NOMO-1 treated with dmso at 0.1 percent for 144 hours (cell line): ENCODE data around the gene CORO1C.

Experiments used
- DNase-seq: peaks from one replicate; lab custom pipeline; 2025; ENCODE audit not compliant: unreplicated experiment; lab: John Stamatoyannopoulos, UW

Gene CORO1C

GRCh38 chr12:108727868-108728735 is 3.2 kb downstream of the CORO1C start:
- DNase-seq = no peak

- DNase-seq = no peak
These were observed 4.2 kb downstream of the CORO1C start for GRCh38 chr12:108727161-108727560.

- DNase-seq = no peak
These were observed 6.5 kb downstream of the CORO1C start for GRCh38 chr12:108724890-108725151.

GRCh38 chr12:108724054-108724889 is 7.0 kb downstream of the CORO1C start:
- peak; percentile 34 for DNase-seq

DNA sequence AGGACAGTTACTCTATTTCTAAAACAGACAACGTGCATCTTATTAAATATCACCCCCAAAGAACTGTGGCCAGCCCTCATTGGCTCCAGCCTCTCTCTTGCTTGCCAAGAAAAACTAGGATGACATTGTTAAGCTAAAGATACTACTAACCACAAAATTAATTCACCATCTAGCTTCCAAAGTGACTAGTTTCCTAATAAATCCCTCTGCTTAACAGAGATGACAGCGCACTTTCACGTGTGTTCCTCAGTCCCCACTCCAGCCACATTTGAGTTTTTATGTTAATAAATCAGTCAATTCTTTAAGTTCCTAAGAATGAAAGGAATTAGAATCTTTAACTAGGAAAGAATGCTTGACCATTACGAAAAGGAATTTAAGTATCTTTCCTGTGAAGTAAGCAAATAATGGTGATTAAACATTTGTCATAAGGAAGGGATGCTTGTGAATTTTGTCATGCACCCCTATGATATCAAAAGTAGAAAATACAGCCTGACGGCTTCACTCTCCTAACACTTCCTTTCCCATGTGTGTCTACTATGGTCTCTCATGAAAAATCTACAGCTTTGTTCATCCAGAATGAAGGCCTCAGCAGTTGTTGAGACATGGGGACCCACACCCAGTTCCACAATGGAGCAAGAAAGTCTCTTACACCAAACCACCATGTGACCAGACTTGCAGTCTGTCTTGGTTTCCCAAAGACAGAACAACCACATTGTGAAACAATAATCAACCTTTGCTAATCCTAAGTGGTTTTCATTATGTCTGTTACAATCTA is 8.1 kb downstream of the CORO1C start:
- DNase-seq = peak; percentile 60

DNA sequence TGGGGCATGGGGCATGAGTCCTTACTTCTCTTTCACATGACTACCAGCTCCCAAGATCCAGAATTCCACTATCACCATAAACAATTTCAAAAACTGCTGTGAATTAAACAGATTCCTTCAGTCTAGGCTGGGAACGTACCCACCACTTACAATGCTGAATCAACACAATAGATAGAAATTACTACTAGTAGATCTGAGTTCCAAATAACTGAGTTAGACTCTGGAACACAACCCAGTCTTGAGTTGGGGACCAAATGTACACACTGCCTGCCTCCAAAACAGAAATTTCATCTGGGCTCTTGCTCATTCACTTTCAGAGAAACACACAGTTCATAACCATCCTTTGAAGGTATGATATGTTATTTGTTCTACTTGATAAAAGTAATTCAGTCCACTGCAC is 8.9 kb downstream of the CORO1C start:
- no peak for DNase-seq

- DNase-seq = no peak
These were observed 9.5 kb downstream of the CORO1C start for GRCh38 chr12:108721824-108722223.

- no peak for DNase-seq
These were observed 10.4 kb downstream of the CORO1C start for GRCh38 chr12:108720757-108721514.

GRCh38 chr12:108717243-108717642 is 14.1 kb downstream of the CORO1C start:
- DNase-seq = no peak

DNA sequence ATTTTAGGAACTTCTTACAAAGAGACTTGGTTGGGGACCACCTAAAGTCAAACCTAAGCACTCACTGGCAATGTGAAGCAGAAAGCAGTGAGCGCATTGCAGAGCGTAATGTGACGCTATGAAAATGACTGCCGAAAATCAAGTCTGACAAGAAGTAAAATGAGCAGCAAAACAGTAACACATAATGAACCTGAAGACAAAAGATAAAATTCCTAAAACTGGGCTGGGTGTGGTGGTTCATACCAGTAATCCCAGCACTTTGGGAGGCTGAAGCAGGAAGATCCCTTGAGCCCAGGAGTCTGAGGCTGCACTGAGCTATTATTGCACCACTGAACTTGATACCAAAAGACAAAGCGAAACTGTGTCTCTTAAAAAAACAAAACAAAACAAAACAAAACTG is 16.5 kb downstream of the CORO1C start:
- DNase-seq = no peak

DNA sequence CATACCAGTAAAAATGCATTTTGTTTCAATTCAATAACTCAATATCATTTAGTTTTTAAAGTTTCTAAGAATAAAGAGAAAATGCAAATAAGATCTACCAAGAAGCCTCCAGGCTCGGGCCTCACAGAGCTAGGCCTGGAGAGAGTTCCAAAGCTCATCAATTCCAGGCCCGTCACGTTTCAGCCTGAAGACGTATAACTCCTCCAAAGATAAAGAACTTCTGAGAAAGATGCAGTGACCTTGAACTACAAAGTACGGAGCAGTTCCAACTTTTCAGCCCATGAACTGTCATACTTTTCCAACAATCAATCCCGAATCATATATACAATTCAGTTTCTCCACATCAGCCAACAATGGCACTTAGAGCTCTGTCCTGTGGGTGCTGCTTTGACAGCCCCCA is 17.8 kb downstream of the CORO1C start:
- DNase-seq = no peak

- no peak for DNase-seq
These were observed 18.5 kb downstream of the CORO1C start for GRCh38 chr12:108712925-108713203.

GRCh38 chr12:108712165-108712924 is 19.0 kb downstream of the CORO1C start:
- DNase-seq = peak; percentile 54

DNA sequence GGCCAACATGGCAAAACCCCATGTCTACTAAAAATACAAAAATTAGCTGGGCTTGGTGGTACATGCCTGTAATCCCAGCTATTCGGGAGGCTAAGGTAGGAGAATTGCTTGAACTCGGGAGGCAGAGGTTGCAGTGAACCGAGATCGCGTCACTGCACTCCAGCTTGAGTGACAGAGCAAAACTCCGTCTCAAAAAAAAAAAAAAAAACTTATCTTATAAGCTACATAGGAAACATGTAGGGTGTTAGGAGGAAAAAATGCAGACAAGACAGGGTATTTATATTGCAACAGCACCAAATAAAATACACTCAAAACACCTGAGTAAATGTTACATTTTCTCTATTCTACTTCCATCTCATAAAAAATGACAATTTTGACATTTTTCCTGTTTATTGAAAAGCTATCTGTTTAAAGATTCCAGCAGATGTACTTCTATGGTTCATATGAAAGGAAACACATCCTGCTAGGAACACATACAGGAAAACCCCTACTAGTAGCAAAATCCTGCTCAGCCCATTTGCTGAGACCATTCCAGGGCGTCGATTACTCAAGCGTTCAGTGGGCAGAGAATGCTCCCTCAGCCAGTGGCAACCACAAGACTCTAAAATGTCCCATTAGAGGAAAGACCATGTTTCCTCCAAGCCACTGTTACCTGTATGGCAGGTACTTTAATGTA is 19.7 kb downstream of the CORO1C start:
- no peak for DNase-seq

DNA sequence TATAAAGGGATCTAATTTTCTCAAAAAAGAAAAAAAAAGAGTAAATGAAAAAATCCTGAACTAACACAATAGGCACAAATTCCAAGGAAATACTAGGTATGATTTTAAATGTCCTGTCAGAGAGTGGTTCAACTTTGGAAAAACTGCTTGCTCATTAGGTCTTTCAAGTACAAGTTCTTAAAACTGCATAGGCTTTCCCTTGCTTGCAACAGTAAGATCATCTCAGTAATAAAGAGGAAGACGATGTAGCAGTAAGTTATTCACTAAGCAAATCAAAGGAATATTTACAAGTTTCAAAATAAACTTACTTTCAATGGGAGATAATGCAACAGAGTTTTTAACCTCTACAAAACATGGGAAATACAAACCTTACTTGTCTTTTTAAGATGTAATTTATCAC is 21.6 kb downstream of the CORO1C start:
- DNase-seq = no peak

DNA sequence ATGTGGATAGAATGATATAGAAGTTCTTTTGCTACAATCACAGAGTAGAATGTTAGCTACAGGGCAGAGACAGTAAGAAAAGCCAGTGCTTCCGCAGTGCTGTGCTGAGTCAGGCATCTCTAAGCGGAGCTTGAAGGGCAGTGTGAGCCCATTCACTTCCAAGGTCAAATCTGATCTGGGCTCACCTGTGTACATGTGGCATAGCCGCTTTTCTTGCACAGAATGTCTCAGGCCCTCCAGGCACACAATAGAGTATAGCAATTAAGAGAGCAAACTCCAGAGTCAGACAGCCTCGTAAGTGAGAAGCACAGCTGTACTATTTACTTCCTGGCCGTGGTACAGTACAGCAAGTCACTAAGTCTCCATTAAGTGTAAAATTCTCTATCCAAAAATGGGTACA is 26.8 kb downstream of the CORO1C start:
- DNase-seq = no peak

DNA sequence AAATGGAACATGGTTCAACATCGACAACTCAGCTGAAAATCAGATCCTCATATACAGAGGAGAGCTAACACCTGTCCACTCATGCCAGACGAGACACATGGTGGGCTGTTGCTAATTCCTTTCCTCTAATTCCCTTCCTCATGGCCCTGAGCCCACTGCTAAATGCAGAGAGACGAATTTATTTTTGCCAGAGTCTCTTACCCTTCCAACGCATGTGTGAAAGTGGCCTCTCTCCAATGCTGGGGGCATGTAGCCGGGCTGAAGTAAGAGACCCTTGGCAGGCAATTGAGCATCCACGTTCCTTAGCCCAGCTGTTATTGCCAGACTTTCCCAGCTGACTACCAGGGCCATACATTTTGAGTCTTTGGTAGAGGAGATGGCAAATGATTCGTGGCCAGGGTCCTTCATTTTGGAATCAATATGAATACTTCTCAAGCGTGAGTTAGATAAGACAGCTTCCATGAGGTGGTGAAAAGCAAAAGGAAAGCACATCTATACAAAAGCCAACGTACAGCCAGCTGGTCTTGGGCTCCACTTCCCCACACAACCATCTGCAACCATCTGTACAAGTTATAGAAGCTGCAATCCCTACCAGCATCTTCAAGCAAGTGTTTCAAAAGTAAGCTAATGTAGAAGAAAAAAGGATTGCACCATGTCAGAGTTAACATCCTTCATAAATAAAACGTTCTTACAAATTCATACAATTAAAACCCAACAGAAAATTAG is 28.6 kb downstream of the CORO1C start:
- no peak for DNase-seq

- no peak for DNase-seq
These were observed 29.4 kb downstream of the CORO1C start for GRCh38 chr12:108701779-108702441.
